ENCODE results near the gene TACC3.

DNA sequence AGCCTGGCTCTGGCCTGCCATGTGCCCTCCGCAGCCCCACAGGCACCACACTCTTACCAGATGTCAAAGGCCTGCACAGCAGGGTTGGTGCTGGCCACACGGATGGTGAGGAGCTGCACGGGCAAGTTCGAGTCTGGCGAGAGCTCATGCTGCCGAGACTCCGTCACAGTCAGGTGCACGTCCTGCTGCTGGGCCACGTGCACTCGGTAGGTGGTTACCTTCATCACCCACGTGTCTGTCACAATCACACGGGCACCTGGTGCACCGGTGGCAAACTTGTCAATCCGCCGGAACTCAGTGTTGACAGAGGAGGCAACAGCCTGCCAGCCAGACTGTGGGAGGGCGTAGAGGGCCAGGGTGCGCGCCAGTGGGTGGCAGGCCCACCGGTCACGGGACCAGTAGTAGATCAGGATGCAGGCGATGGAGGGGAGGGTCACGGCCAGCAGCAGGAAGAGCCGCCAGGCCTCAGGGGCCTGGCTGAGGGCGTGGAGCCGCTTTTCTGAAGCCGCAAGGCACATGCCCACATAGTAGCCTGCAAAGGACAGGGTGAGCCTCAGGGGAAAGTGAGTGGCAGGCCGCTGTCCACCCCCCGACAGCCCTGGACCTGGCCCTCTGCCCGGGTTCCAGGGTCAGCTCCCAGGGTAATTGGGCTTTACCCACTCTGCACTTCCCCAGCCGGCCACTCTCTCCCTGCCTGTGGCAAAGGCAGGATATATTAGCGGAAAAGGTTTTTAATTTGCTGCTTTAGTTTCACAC, 3.0 kb upstream of the TACC3 start:
- TF ChIP-seq, protein P1, sequence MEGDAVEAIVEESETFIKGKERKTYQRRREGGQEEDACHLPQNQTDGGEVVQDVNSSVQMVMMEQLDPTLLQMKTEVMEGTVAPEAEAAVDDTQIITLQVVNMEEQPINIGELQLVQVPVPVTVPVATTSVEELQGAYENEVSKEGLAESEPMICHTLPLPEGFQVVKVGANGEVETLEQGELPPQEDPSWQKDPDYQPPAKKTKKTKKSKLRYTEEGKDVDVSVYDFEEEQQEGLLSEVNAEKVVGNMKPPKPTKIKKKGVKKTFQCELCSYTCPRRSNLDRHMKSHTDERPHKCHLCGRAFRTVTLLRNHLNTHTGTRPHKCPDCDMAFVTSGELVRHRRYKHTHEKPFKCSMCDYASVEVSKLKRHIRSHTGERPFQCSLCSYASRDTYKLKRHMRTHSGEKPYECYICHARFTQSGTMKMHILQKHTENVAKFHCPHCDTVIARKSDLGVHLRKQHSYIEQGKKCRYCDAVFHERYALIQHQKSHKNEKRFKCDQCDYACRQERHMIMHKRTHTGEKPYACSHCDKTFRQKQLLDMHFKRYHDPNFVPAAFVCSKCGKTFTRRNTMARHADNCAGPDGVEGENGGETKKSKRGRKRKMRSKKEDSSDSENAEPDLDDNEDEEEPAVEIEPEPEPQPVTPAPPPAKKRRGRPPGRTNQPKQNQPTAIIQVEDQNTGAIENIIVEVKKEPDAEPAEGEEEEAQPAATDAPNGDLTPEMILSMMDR (IDR thresholded peaks at IDR 0.05): no peak
- no peak for TF ChIP-seq POLR2A (IDR thresholded peaks at IDR 0.05)

Measured in Peyer's patch (tissue), 4 donors.